Measurements from ENCODE around the gene ATL1.
"Not testable (repeated sequence)": the region's sequence is repeated elsewhere in the genome, so short reads cannot be mapped to it uniquely, and the experiment has no call there.

Gene ATL1

DNA sequence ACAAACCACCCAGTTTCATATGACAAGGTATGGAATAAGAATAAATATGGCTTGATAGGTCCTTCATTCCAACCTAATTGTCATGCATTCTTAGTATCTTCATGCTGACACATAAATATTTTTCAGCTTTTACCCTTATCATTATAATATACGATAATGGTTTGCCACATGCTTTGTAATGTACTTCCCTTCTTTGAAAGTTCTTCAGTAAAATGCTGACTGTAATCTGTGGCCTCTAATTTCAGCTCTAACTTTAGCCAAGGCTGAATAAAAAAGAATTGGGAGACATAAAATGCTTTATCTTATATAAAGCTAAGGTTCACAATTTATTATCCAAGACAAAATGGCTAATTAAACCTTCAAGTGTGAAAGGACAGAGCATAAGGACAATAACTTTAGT, 24.9 kb upstream of the ATL1 start:
- DNase-seq, result no peak

DNA sequence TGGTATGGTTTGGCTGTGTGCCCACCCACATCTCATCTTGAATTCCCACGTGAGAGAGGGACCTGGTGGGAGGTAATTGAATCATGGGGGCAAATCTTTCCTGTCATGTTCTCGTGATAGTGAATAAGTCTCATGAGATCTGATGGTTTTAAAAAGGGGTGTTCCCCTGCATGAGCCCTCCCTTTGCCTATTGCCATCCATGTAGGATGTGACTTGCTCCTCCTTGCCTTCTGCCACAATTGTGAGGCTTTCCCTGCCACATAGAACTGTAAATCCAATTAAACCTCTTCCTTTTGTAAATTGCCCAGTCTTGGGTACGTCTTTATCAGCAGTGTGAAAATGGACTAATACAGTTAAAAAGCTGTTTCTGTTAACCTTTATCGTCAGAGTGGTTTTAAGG, 21.9 kb upstream of the ATL1 start:
- not testable (repeated sequence) for DNase-seq

GRCh38 chr14:50539051-50539450, 20.9 kb upstream of the ATL1 start:
- DNase-seq, result no peak

GRCh38 chr14:50541159-50541567, 18.8 kb upstream of the ATL1 start:
- DNase-seq, result no peak

GRCh38 chr14:50542941-50543418, 17.0 kb upstream of the ATL1 start:
- DNase-seq, result peak; percentile 90

DNA sequence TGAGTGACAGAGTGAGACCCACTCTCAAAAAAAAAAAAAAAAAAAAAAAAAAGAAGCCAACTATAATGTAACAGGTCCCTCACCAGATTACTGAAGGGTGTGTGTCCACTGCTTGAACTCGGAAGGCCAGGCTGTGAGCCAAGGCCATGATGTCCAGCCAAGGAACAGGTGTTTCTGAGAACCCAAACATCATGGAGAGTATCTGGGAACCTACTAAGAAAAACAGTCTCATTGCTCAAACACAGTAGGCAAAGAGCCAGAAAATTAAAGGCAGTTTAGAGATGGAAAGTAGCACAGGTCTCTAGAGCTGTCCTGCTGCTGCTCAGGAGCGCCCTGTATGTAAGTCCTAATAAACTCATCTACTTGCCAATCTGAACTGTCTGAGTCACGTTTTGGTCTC, 15.0 kb upstream of the ATL1 start:
- no peak for DNase-seq

DNA sequence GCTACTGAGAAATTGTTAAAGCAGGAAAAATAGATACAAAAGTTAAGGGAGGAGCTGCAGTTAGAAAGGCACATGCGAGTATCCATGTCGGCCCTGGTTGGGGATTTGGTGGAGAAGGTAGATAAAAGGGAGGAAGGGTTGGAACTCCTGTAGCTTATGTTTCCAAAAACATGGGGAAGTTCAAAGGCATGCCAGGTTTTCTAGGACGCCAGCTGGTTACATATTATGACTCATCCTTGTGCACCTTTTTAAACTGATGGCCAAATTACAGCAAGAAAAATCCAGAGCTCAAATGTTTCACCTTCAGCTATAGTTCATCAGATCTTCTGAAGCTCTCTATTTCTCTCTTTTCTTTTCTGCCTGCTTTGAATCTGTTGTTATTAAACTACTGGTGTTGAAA, 14.3 kb upstream of the ATL1 start:
- DNase-seq, result peak; percentile 6

- no peak for DNase-seq
Measured at GRCh38 chr14:50550294-50550693, 9.7 kb upstream of the ATL1 start.

- no peak for DNase-seq
Measured at GRCh38 chr14:50551877-50552276, 8.1 kb upstream of the ATL1 start.

GRCh38 chr14:50552796-50553195, 7.1 kb upstream of the ATL1 start:
- DNase-seq, result not testable (repeated sequence)

GRCh38 chr14:50560931-50561285, 963 bp downstream of the ATL1 start:
- peak; percentile 81 for DNase-seq

DNA sequence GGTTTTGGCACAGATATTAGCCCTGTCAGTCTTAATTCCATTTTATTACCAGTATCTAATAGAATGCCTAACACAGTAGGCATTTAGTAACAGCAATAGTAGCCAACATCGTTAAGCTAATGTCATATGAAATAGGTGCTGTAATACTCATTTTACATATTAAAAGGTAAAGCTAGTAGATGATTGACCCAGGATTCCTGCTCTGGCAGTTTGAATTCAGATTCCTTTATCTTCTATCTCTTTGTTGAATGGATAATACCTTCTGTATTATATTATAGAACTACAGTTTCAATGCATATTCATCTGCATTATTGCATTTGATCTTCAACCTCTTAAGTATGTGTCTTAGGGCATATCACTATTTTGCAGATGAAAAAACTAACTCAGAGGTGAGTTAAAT, 2.9 kb downstream of the ATL1 start:
- no peak for DNase-seq

DNA sequence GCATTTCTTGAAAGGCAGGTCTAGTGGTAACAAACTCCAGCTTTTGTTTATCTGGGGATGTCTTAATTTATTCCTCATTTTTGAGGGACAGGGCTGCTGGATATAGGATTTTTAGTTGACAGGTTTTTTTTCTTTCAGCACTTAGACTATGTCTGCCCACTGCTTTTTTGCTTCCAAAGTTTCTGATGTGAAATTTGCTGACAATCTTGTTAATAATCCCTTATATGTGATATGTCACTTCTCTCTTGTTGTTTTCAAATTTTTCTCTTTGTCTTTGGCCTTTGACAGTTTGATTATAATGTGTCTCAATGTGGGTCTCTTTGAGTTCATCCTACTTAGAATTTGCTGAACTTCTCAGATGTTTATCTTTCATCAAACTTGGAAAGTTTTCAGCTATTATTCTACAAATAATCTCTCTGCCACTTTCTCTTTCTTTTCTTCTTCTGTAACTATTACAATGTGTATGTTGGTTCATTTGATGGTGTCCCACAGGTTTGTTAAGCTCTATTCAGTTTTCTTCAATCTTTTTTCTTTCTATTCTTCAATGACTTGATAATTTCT, 9.8 kb downstream of the ATL1 start:
- no peak for DNase-seq

- no peak for DNase-seq
Measured at GRCh38 chr14:50573862-50574261, 13.9 kb downstream of the ATL1 start.

- DNase-seq, result no peak
Measured at GRCh38 chr14:50575769-50576168, 15.8 kb downstream of the ATL1 start.

- DNase-seq, result no peak
Measured at GRCh38 chr14:50577982-50578381, 18.0 kb downstream of the ATL1 start.

DNA sequence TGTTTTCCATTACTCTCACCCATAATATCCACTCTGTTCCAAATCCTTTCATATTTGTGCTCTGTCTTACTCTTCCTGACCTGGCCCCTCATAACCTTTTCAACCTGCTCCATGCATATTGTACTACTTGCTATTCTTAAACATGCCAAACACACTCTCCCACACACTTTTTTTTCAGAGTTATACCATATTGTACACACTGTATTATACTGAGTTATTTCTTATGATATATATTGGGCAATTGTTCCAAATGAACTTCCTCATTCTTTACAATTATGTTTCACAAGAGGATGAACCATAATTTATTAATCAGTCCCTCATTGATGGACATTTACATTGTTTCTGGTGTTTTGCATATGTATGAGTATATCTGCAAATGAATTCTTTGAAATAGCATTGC, 18.5 kb downstream of the ATL1 start:
- no peak for DNase-seq

- DNase-seq, result no peak
Measured at GRCh38 chr14:50590464-50590863, 30.5 kb downstream of the ATL1 start.

DNA sequence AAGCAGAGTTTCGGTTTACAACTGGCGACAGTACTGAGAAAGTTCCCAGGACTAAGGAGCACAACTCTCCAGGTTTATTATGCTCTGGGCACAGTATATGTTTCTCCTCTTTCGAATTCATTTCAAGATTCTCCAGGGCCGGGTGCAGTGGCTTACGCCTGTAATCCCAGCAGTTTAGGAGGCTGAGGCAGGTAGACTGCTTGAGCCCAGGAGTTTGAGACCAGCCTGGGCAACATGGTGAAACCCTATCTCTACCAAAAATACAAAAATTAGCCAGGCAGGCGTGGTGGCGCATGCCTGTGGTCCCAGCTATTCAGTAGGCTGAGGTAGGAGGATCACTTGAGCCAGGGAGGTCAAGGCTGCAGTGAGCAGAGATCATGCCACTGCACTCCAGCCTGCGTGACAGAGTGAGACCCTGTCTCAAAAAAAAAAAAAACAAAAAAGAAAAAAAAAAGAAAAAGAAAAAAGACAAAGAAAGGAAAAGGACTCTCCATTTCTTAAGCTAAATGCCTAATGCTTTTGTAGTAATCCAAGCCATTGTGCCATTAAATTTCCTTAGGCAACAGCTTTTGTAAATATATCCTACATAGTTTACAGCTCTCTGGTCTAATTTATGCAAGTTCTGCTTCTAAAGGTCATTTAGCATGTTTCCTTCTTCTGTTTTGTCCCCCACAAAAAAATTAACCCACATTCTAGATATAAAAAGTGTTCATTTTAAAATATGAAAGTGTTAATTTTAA, 34.8 kb downstream of the ATL1 start:
- DNase-seq, result no peak

- no peak for DNase-seq
Measured at GRCh38 chr14:50598765-50599164, 38.8 kb downstream of the ATL1 start.

DNA sequence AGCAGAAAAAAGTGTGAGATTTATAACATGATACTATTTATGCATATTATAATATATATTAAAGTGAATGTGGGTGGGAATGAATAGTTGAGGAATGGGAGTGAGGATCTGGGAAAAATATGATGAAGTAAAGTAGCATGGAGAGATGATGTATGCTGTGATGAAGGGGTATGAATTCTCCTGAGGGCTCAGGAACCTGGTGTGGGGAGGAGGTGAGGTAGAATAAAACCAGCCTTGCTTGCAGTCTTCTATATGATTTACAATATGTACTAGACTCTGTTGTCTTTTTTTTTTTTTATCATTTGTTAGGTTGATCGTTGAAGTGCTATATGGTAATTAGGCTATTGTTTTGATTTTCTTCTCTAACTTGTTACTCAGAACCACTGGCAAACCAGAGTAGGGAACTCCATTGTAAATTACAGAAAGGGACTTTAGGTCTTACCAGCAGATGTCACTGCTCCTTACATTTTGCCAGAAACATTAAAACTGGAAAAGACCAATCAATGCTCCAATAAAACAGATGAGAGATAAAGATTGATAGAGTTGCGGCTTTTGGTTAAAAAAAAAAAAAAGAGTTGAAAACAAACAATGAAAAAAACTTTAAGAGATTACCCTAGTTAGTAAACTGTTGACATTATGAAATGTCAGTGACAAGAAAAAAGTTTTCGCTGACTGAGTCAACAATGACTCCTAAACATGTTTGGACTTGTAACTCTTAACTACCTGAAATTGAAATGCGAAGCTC, 39.9 kb downstream of the ATL1 start:
- peak; percentile 19 for DNase-seq

- DNase-seq, result no peak
Measured at GRCh38 chr14:50600849-50601248, 40.9 kb downstream of the ATL1 start.

GRCh38 chr14:50601394-50601793, 41.4 kb downstream of the ATL1 start:
- DNase-seq, result no peak

DNA sequence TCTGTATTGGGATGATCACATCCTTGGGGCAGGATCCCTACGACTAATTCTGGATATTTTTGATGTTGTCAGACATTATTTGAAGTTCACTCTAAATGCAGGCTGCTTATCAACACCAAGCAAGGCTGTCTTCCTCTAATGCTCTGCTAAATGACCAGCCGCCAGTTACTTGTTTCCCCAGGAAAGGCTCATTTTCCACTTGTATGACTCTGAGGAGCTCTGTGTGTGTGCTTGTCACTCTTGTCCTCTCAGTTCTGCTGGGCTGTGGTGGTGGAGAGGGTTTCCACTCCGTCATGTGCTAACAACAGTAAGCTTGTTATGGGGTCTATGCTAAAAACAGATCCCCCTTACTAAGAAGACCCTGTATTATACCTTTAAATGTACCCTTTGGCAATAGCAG, 42.1 kb downstream of the ATL1 start:
- no peak for DNase-seq
